GM12801 (cell line): ENCODE results near the gene ZNF500.

Experiments
- TF ChIP-seq, protein P1 (sequence below): IDR thresholded peaks from one replicate; pipeline ENCODE4 v1.5.1; 2011; ENCODE audit warnings: control low read depth; ENCODE audit not compliant: insufficient read length; ENCODE audit errors: extremely low read depth

Gene ZNF500

DNA sequence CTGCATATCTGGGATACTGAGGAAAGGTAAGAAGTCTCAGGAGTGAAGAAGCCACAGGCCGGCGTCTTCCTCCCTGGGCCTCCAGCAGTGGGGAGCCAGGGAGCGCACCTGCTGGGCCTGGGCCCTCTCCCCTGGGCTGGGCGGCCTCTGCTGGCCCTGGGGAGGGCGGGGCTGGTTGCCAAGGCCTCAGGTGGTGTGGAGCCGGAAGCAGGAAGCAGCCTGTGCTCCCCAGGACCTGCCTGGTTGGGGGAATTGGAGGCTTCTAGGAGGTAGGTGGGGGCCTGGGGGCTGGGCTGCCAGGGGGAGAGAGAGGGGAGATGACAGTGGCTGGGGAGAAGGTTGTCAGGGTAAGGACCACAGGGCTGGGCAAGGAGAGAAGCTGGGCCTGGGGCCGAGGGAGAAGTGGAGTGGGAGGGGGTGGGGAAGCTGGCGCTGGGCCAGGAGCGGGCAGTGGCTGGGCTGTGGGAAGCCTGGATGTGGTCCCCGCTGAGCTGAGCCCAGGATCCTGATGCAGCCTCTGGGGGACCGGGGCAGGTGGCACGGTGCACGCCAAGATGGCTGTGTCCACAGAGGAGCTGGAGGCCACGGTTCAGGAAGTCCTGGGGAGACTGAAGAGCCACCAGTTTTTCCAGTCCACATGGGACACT lies 28.3 kb upstream of the ZNF500 start, which contains the start of gene SMIM22:
SMIM22 (plus strand) TSS at position 189 of the 647 bp plus-strand sequence; CDS start at position 555, 366 bp downstream.
- TF ChIP-seq, protein P1, sequence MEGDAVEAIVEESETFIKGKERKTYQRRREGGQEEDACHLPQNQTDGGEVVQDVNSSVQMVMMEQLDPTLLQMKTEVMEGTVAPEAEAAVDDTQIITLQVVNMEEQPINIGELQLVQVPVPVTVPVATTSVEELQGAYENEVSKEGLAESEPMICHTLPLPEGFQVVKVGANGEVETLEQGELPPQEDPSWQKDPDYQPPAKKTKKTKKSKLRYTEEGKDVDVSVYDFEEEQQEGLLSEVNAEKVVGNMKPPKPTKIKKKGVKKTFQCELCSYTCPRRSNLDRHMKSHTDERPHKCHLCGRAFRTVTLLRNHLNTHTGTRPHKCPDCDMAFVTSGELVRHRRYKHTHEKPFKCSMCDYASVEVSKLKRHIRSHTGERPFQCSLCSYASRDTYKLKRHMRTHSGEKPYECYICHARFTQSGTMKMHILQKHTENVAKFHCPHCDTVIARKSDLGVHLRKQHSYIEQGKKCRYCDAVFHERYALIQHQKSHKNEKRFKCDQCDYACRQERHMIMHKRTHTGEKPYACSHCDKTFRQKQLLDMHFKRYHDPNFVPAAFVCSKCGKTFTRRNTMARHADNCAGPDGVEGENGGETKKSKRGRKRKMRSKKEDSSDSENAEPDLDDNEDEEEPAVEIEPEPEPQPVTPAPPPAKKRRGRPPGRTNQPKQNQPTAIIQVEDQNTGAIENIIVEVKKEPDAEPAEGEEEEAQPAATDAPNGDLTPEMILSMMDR: no peak

DNA sequence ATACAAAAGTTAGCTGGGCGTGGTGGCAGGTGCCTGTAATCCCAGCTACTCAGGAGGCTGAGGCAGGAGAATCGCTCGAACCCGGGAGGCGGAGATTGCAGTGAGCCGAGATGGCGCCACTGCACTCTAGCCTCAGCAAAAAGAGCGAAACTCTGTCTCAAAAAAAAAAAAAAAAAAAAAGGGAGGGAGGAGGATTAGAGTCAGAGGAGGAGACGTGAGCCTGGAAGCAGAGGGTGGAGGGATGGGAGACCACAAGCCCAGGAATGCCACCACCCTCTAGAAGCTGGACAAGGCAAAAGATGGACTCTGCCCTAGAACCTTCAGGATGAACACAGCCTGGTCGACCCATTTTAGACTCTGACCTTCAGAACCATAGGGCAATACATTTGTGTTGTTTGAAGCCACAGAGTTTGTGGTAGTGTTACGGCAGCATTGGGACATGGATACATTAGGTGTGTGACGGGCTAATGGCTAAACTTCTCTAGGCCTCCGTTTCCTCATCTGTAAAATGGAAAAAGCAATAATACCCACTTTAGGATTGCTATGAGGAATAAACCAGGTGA lies 26.1 kb upstream of the ZNF500 start:
- TF ChIP-seq, protein P1: no peak

DNA sequence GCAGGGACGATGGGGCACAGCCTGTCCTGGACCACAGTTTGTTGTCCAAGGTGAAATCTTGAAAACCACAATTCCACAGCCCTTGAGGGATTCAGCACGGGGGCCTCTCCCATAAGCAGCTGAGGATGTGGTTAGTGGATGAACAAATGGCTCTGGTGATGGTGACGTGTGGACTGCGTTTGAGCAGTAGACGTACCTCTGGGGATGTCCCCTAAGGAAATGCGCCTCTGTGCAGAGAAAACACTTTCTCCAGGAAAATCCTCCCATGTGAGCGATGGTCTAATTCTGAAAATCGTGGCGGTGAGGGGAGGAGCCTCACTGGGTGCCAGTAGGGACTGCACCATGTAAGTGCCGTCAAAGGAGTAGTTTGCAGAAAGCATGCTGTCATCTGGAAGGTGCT lies 23.9 kb upstream of the ZNF500 start:
- TF ChIP-seq, protein P1: no peak

DNA sequence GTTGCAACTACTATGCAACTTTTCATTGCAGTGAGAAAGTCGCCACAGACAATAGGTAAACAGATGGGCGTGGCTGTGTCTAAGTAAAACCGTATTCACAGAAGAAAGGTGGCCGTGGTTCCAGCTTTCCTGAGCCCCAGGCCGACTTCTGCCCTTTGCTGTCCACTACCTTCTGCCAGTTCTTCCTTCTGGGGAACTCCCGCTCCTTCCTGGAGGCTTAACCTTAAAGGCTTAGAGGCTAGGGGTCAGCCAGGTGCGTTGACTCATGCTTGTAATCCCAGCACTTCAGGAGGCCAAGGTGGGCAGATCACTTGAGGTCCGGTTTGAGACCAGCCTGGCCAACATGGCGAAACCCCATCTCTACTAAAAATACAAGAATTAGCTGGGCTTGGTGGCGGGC lies 23.3 kb upstream of the ZNF500 start:
- TF ChIP-seq, protein P1: no peak

DNA sequence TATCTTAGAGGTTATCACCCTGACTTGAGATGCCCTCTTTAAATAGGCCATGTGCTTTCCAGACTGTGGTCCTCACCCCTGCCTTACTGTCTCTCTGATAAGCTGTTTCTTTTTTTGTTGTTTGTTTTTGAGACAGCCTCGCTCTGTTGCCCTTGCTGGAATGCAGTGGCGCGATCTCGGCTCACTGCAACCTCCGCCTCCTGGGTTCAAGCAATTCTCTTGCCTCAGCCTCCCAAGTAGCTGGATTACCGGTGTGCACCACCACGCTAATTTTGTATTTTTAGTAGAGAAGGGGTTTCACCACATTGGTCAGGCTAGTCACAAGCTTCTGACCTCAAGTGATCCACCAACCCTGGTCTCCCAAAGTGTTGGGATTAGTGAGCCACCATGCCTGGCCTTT lies 21.9 kb upstream of the ZNF500 start:
- TF ChIP-seq, protein P1: no peak

DNA sequence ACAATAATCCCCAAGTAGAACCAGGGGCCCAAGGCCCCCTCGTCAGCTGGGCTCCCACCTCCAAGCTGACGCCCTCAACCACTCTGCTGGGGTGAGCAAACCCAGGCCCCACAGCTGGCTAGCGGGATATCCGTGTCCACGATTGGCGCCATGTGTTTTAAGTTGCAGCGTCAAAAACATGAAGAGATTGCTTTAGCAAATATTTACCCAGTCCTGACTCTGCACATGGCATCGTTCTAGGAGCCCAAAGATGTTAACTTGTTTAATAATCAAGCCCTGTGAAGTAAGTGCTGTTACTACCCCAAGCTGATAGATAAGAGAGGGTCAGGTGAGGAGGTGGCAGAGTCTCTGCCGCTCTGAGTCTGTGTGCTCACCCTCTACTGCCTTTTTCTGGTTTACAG lies 21.5 kb upstream of the ZNF500 start:
- TF ChIP-seq, protein P1: no peak

DNA sequence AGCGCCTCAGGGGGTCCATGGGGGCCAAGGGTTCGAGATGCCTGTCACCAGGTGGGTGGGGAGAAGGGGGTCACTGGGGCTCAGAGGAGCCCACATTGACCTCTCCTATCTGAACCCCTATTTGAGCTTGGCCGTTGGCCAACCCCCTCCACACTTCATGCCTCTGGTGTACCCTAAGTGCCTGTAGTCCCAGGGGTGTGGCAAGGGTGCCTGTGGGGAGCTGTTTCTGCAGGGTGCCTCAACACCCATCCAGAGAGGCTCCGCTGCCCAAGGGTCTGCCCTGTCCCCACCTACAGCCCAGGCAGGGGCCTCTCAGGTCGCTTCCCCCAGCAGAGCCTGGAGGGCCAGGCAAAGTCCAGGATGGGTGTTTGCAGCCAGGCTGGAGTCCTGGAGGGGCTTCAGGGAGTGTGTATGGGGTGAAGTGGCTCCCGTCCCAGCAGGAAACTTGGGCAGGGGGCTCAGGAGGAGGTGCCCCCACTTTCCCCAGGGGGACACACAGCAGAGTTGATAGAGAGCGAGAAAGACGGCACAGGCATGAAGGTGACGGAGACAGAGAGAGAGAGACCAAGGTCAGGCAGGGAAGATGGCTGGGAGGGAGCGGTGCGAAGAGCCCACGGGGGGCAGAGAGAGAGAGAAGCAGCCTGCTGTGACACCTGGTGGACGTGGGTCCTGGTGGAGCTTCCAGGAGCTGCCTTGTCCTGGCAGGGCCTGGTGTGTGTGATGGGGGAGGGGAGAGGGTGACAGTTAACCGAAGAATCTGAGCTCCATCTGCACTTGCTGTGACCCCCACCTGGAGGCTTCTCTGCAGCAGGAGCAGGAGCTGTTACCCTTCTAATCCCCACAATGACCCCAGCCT lies 20.9 kb upstream of the ZNF500 start, which contains the start of gene SEPTIN12:
SEPTIN12 (minus strand) TSS at position 719 of the 856 bp plus-strand sequence; CDS start at position 19, 700 bp downstream.
- TF ChIP-seq, protein P1: no peak
